ENCODE results near the gene SLC22A12.

The SLC22A12 gene

DNA sequence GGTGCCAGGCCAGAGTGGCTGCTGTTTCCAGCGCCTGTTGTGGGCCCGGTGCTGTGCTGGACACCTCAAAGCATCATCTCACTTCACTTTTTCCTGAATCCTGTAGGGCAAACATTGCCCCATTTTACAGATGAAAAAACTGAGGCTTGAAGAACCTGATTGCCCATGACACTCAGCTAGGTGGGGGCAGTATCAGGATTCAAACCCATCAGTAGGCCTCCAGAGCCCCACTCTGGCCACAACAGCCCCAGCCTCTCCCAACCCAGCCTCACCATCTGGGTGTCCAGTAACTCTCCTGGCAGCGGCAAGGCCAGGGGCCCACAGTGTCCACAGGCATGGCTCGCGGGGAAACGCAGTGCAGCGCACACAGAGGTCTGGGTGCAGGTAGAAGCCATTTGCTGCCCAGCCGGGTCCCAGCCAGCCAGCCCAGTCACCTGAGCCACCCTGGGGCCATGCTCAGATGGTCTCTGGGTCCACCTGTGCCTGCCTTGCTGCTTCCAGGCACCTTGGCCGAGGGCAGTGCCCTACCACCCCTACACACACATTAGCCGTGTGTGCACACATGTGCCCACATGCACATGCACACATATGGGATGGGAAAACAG lies 11.5 kb downstream of the SLC22A12 start:
- Histone ChIP-seq H3K79me2 (ENCODE audit: insufficient read depth, low read length) (no peaks in the 10 kb centered on the region), H4K20me1 (ENCODE audit: low read depth, low read length) (no peaks in the 10 kb centered on the region), H3K36me3 (ENCODE audit: low read length) (no peaks in the 10 kb centered on the region), H3K9ac (ENCODE audit: low read length) (no peak overlapping the region), H3K9me3 (ENCODE audit: insufficient read depth, low read length) (no peaks in the 10 kb centered on the region), H3K9me2 (replicated peaks; ENCODE audit: insufficient read depth, low read length) (no peaks in the 10 kb centered on the region), H3F3A (ENCODE audit: insufficient read depth) (no peaks in the 10 kb centered on the region), H3K27ac (ENCODE audit: low read depth, low read length) (no peak overlapping the region), H3K4me2 (ENCODE audit: low read depth, low read length, poor library complexity, severe bottlenecking) (no peak overlapping the region), H3K4me3 (ENCODE audit: insufficient read depth, low read length, poor library complexity, severe bottlenecking) (no peak overlapping the region), H3K27me3 (ENCODE audit: low read length) (no peaks in the 10 kb centered on the region), H2AFZ (ENCODE audit: low read depth, low read length, severe bottlenecking) (no peak overlapping the region)
- no peak for TF ChIP-seq EZH2phosphoT487 (conservative IDR thresholded peaks at IDR 0.05; ENCODE audit: low read length)
- no peak for TF ChIP-seq CTCF (IDR thresholded peaks at IDR 0.05; ENCODE audit: insufficient read depth, low read length, poor library complexity, severe bottlenecking)

DNA sequence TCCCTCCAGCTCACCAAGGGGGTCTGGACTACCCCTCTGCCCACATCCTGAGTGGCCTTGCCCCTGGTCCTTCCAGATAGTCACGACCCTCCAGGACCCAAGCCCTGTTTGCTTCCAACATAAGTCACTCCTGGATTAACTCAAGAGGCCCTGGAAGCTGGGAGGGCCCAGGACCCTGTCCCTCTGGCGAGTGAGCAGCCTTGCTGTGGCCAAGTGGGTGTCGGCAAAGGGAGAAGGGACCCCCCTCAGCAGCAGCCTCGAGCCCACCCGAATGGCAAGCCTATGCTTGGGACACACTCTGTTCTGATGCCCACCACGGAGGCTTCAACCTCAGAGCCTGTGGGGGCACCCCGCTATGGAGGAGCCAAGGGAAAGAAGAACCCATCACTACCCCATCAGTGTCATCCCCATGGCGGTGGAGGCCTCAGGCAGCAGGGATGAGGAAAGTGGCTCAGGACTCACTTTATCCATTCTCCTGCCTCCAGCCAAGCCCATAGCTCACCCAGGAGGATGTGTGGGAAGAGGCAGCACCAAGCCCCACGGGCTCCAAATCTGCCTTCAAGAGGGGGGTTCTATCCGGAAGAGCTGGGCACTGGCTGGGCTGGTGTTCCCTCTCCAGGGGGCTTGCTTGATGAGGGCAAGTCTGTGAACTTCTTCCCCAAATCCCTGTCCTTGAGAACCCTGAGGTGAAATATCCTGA lies 12.5 kb downstream of the SLC22A12 start:
- no peaks in the 10 kb centered on the region for H3K9me2 ChIP-seq (replicated peaks; ENCODE audit: insufficient read depth, low read length)
- TF ChIP-seq CTCF (IDR thresholded peaks at IDR 0.05; ENCODE audit: insufficient read depth, low read length, poor library complexity, severe bottlenecking) (no peak), EZH2phosphoT487 (conservative IDR thresholded peaks at IDR 0.05; ENCODE audit: low read length) (no peak)
- no peak overlapping the region for H3K4me2 ChIP-seq (ENCODE audit: low read depth, low read length, poor library complexity, severe bottlenecking)
- no peaks in the 10 kb centered on the region for H3K9me3 ChIP-seq (ENCODE audit: insufficient read depth, low read length)
- no peak overlapping the region for H3K4me3 ChIP-seq (ENCODE audit: insufficient read depth, low read length, poor library complexity, severe bottlenecking)
- H4K20me1 ChIP-seq (ENCODE audit: low read depth, low read length): no peaks in the 10 kb centered on the region
- no peak overlapping the region for H3K9ac ChIP-seq (ENCODE audit: low read length)
- H2AFZ ChIP-seq (ENCODE audit: low read depth, low read length, severe bottlenecking): no peak overlapping the region
- no peaks in the 10 kb centered on the region for H3F3A ChIP-seq (ENCODE audit: insufficient read depth)
- H3K27ac ChIP-seq (ENCODE audit: low read depth, low read length): no peak overlapping the region
- H3K27me3 ChIP-seq (ENCODE audit: low read length): no peaks in the 10 kb centered on the region
- H3K36me3 ChIP-seq (ENCODE audit: low read length): no peaks in the 10 kb centered on the region
- no peaks in the 10 kb centered on the region for H3K79me2 ChIP-seq (ENCODE audit: insufficient read depth, low read length)

- Histone ChIP-seq H3F3A (ENCODE audit: insufficient read depth) (no peaks in the 10 kb centered on the region), H3K79me2 (ENCODE audit: insufficient read depth, low read length) (no peaks in the 10 kb centered on the region), H2AFZ (ENCODE audit: low read depth, low read length, severe bottlenecking) (no peak overlapping the region), H3K4me2 (ENCODE audit: low read depth, low read length, poor library complexity, severe bottlenecking) (no peak overlapping the region), H3K36me3 (ENCODE audit: low read length) (no peaks in the 10 kb centered on the region), H3K27ac (ENCODE audit: low read depth, low read length) (no peak overlapping the region), H3K27me3 (ENCODE audit: low read length) (no peaks in the 10 kb centered on the region), H3K9ac (ENCODE audit: low read length) (no peak overlapping the region), H4K20me1 (ENCODE audit: low read depth, low read length) (no peaks in the 10 kb centered on the region), H3K9me3 (ENCODE audit: insufficient read depth, low read length) (no peaks in the 10 kb centered on the region), H3K4me3 (ENCODE audit: insufficient read depth, low read length, poor library complexity, severe bottlenecking) (no peak overlapping the region), H3K9me2 (replicated peaks; ENCODE audit: insufficient read depth, low read length) (no peaks in the 10 kb centered on the region)
- TF ChIP-seq EZH2phosphoT487 (conservative IDR thresholded peaks at IDR 0.05; ENCODE audit: low read length): no peak
- TF ChIP-seq CTCF (IDR thresholded peaks at IDR 0.05; ENCODE audit: insufficient read depth, low read length, poor library complexity, severe bottlenecking): no peak
Observed at GRCh38 chr11:64604458-64605243, 13.6 kb downstream of the SLC22A12 start.

Data from SU-DHL-6 (cell line).